ENCODE results near the gene C2CD4C.

DNA sequence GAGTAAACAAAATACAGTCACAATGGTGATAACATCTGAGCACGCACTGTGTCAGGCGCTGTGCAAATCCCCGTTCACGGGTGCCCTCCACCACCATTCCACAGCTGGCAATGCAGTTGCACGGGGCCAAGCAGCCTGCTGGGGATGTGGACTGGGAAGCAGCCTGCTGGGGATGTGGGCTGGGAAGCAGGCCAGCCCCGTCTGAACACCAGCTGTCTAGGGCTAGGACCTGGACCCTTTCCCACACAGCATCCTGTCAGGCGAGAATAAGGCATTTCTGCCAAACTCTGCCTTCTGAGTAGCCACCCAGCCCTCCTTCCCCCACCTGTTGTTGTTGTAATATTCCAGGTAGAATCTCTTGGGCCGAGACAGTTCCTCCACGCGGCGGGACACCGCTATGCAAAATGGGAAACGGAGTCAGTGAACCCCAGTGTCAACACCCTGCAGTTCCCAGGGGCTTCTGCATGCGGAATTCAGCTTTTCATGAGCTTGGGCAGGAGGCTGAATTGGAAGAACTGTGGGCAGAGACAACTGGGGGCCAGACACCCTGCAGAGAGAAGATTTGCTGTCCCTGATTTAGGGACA, 36.5 kb downstream of the C2CD4C start:
- TF ChIP-seq, protein P1, sequence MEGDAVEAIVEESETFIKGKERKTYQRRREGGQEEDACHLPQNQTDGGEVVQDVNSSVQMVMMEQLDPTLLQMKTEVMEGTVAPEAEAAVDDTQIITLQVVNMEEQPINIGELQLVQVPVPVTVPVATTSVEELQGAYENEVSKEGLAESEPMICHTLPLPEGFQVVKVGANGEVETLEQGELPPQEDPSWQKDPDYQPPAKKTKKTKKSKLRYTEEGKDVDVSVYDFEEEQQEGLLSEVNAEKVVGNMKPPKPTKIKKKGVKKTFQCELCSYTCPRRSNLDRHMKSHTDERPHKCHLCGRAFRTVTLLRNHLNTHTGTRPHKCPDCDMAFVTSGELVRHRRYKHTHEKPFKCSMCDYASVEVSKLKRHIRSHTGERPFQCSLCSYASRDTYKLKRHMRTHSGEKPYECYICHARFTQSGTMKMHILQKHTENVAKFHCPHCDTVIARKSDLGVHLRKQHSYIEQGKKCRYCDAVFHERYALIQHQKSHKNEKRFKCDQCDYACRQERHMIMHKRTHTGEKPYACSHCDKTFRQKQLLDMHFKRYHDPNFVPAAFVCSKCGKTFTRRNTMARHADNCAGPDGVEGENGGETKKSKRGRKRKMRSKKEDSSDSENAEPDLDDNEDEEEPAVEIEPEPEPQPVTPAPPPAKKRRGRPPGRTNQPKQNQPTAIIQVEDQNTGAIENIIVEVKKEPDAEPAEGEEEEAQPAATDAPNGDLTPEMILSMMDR (IDR thresholded peaks at IDR 0.05): no peak
- no peak for TF ChIP-seq POLR2A (IDR thresholded peaks at IDR 0.05)
- TF ChIP-seq POLR2AphosphoS5 (IDR thresholded peaks at IDR 0.05; ENCODE audit: insufficient read depth in 1 of 2, low read depth in 1 of 2): no peak
